ENCODE results near the gene KCTD2. TPM values are rescaled to one million over a fixed set of nuclear protein-coding genes. Genes with fewer than 3 reads are reported as not detected.
A peak's percentile ranks its signal among the peaks of the same experiment; 100 is the strongest.

The KCTD2 gene
- total and polyA plus RNA-seq, 10 donors = 11.0 to 28.4 (median 25.2) TPM

DNA sequence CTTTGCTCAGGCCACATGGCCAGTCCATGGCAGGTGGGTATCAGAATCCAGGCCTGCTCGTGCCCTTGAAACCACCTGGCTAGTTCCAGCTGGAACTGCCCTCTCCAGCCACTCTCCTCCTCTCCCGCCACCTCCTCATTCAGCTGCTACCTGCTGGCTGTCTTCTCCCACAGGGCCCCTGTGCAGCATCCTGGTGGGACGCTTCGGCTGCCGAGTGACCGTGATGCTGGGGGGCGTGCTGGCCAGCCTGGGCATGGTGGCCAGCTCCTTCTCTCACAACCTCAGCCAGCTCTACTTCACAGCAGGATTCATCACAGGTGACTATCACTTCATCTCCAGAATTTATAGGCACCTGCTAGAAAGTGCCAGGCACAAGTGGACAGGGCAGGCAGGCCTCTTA lies 50.8 kb downstream of the KCTD2 start:
- H3K4me1 ChIP-seq = peaks cover 0 to 57% (median 29%) of the 10 kb centered on the region in 6 donors
- H3K9me3 ChIP-seq = no peaks in the 10 kb centered on the region
- TF ChIP-seq POLR2AphosphoS5 (IDR thresholded peaks at IDR 0.05) (no peak), POLR2A (IDR thresholded peaks at IDR 0.05) (no peak)
- TF ChIP-seq, protein P1, sequence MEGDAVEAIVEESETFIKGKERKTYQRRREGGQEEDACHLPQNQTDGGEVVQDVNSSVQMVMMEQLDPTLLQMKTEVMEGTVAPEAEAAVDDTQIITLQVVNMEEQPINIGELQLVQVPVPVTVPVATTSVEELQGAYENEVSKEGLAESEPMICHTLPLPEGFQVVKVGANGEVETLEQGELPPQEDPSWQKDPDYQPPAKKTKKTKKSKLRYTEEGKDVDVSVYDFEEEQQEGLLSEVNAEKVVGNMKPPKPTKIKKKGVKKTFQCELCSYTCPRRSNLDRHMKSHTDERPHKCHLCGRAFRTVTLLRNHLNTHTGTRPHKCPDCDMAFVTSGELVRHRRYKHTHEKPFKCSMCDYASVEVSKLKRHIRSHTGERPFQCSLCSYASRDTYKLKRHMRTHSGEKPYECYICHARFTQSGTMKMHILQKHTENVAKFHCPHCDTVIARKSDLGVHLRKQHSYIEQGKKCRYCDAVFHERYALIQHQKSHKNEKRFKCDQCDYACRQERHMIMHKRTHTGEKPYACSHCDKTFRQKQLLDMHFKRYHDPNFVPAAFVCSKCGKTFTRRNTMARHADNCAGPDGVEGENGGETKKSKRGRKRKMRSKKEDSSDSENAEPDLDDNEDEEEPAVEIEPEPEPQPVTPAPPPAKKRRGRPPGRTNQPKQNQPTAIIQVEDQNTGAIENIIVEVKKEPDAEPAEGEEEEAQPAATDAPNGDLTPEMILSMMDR (IDR thresholded peaks at IDR 0.05 in 8 of 11, conservative IDR thresholded peaks at IDR 0.05 in 3 of 11) = no peak
- no peak overlapping the region for H3K27ac ChIP-seq
- no peaks in the 10 kb centered on the region for H3K27me3 ChIP-seq (replicated peaks in 1 of 7)
- intact Hi-C loops (cut with DNase I; ENCODE audit: low total_unique reads) = no loop called here
- peaks cover 0 to 56% (median 12%) of the 10 kb centered on the region in 6 donors for H3K36me3 ChIP-seq
- H3K4me3 ChIP-seq = no peak overlapping the region
- DNase-seq = no peak
- WGBS, 5 donors = 91 to 99% (median 94%) methylated on average over 7 of the region's 7 CpGs

DNA sequence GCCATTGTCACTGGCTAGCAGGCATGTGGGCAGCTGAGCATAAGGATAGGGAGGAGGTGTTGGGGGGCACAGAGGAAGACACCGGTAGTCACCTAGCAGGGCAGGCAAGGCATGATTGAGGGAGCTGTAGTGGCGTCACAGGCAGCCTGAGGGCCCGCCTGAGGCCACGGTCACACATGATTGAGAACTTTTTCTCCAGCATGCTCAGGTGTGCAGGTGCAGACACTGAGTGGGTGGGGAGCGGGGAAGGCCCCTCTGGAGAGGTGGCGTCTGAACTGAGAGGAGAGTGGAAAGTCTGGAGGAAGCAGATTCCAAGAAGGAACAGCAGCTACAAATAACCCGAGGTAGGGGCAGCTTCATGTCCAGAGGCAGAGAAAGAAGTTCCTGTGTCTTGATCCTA lies 51.8 kb downstream of the KCTD2 start:
- Histone ChIP-seq H3K4me1 (peaks cover 0 to 49% (median 21%) of the 10 kb centered on the region in 6 donors), H3K4me3 (no peak overlapping the region), H3K36me3 (peaks cover 0 to 55% (median 12%) of the 10 kb centered on the region in 6 donors), H3K27me3 (replicated peaks in 1 of 7) (no peaks in the 10 kb centered on the region), H3K27ac (no peak overlapping the region), H3K9me3 (no peaks in the 10 kb centered on the region)
- DNase-seq = no peak
- WGBS, 5 donors = 81 to 92% (median 88%) methylated on average over 7 of the region's 7 CpGs
- intact Hi-C loops (cut with DNase I; ENCODE audit: low total_unique reads) = no loop called here
- TF ChIP-seq POLR2AphosphoS5 (IDR thresholded peaks at IDR 0.05) = no peak

DNA sequence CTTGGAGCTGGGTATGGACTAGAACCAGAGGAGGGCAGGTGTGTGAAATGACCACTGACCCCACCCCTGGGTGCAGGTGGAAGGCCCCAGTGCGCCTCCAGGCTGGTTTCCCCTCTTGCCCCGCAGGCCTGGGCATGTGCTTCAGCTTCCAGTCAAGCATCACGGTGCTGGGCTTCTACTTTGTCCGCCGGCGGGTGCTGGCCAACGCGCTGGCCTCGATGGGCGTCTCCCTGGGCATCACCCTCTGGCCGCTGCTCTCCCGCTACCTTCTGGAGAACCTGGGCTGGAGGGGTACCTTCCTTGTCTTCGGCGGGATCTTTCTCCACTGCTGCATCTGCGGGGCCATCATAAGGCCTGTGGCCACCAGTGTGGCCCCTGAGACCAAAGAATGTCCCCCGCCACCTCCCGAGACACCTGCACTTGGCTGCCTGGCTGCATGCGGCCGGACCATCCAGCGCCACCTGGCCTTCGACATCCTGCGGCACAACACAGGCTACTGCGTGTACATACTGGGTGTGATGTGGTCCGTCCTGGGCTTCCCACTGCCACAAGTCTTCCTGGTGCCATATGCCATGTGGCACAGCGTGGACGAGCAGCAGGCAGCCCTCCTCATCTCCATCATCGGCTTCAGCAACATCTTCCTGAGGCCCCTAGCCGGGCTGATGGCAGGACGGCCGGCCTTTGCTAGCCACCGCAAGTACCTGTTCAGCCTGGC lies 53.0 kb downstream of the KCTD2 start:
- WGBS, 5 donors = 95 to 99% (median 97%) methylated on average over 23 to 31 of the region's 31 CpGs
- peaks cover 0 to 41% (median 18%) of the 10 kb centered on the region in 6 donors for H3K4me1 ChIP-seq
- intact Hi-C loops (cut with DNase I; ENCODE audit: low total_unique reads) = no loop called here
- no peak overlapping the region for H3K4me3 ChIP-seq
- H3K27ac ChIP-seq = no peak overlapping the region
- no peak for DNase-seq
- TF ChIP-seq POLR2AphosphoS5 (IDR thresholded peaks at IDR 0.05) = peak in 1 of 3 donors; percentile 17
- TF ChIP-seq, protein P1 (IDR thresholded peaks at IDR 0.05 in 8 of 11, conservative IDR thresholded peaks at IDR 0.05 in 3 of 11) = no peak
- no peaks in the 10 kb centered on the region for H3K27me3 ChIP-seq (replicated peaks in 1 of 7)
- H3K9me3 ChIP-seq = no peaks in the 10 kb centered on the region
- peaks cover 0 to 57% (median 12%) of the 10 kb centered on the region in 6 donors for H3K36me3 ChIP-seq

DNA sequence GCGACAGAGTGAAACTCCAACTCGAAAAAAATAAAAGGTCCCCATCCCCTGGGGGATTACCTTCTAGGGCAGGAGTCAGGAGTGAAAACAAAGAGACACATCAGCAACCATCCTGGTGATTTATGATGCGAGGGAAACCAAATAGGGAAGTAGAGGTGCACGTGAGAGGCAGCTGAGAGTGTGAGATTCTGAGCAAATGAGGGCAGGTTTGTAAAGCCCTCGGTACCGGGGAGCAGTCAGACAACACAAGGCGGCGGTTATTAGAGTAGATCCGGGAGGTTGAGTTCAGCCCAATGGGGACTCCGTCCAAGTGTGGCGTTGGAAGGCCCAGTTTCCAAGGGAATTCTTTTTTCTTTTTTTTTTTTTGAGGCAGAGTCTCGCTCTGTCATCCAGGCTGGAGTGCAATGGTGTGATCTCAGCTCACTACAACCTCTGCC lies 55.4 kb downstream of the KCTD2 start:
- Histone ChIP-seq H3K36me3 (peaks cover 0 to 62% (median 12%) of the 10 kb centered on the region in 6 donors), H3K4me1 (peaks cover 0 to 24% (median 6%) of the 10 kb centered on the region in 6 donors), H3K27ac (peak overlapping the region in 1 of 8 donors; percentile 18), H3K4me3 (no peak overlapping the region), H3K27me3 (replicated peaks in 1 of 7) (no peaks in the 10 kb centered on the region), H3K9me3 (no peaks in the 10 kb centered on the region)
- DNase-seq = no peak
- TF ChIP-seq, protein P1 (IDR thresholded peaks at IDR 0.05 in 8 of 11, conservative IDR thresholded peaks at IDR 0.05 in 3 of 11) = no peak
- peak in 1 of 3 donors; percentile 27 for TF ChIP-seq POLR2AphosphoS5 (IDR thresholded peaks at IDR 0.05)
- intact Hi-C loops (cut with DNase I; ENCODE audit: low total_unique reads) = no loop called here
- 36 to 55% (median 43%) methylated on average over 12 of the region's 12 CpGs for WGBS, 5 donors

Data from spleen (tissue), 11 donors.